ENCODE measurements around the gene MDP1. TPM values are rescaled to one million over a fixed set of nuclear protein-coding genes. Genes with fewer than 3 reads are reported as not detected.
"Not testable (repeated sequence)": the region's sequence is repeated elsewhere in the genome, so short reads cannot be mapped to it uniquely, and the experiment has no call there.

The MDP1 gene
- polyA plus RNA-seq, 12 donors, result 4.6 to 33.0 (median 8.7) TPM; not detected in 1

DNA sequence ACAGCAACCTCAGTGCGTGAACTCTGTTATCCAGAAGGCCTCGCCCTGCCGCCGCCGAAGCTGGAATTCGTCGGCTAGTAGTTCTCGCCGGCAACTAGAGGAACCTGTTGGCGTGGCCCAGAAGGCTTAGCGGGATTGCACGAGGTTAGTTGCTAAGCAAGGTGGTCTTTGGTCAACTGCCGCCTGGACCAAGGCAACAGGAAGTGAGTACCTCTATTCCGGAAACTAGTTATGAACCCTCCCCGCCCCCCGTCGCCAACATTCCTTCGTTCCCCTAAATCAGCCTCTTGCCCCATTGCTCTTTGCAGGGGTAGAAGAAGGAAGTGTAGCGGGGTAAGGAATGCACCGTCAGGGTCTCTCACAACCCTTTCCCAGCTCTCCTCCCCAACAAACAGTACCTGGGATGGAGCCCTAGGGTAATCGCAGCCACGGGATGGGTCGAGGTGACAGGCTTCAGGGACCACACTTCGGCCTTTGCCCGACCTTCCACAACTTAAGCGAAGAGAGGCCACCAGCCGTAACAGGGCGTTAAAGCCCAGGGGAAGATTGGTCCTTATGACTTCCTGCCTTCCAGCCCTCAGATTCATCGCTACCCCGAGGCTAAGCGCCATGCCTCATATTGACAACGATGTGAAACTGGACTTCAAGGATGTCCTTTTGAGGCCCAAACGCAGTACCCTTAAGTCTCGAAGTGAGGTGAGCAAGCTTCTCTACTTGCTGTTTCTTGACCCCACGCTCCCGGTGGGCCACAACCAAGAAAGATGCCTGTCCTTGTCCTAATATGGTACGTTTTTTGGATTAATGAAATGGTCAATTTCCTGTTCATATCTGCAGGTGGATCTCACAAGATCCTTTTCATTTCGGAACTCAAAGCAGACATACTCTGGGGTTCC lies 17.0 kb upstream of the MDP1 start, which contains the start of gene GMPR2:
TSS of gene GMPR2 (plus strand) at position 285 of the 893 bp plus-strand sequence. CDS start at position 610, 325 bp downstream.
- DNase-seq, result no peak

DNA sequence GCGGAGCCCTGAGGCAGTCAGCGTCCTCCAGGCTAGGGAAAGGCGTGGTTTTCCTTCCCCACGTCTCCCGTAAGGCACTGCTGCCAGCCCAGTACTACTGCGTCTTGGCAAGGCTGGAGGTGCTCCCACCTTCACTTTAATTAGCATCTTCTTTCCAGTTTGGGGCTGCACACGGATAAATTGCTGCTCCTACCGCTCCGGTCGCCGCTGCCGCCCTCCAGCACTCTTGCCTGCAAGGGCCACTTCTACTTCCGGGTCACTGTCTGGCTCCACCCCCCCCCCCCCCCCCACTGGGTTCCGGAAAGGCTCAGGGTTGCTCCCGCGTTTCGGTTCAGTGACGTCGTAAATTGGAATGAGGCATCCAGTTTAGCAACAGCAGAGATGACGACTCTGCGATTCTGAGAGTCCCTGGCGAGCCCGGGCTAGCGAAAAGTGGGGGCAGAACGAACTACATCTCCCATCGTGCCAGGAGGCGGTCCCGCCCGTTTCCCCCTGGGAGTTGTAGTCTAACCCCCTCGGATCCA lies 16.3 kb upstream of the MDP1 start, which contains the start of gene NEDD8:
TSS of gene NEDD8 (minus strand) at position 247 of the 524 bp plus-strand sequence. CDS start at position 147, 100 bp downstream.
- DNase-seq, result peak; percentile 92

DNA sequence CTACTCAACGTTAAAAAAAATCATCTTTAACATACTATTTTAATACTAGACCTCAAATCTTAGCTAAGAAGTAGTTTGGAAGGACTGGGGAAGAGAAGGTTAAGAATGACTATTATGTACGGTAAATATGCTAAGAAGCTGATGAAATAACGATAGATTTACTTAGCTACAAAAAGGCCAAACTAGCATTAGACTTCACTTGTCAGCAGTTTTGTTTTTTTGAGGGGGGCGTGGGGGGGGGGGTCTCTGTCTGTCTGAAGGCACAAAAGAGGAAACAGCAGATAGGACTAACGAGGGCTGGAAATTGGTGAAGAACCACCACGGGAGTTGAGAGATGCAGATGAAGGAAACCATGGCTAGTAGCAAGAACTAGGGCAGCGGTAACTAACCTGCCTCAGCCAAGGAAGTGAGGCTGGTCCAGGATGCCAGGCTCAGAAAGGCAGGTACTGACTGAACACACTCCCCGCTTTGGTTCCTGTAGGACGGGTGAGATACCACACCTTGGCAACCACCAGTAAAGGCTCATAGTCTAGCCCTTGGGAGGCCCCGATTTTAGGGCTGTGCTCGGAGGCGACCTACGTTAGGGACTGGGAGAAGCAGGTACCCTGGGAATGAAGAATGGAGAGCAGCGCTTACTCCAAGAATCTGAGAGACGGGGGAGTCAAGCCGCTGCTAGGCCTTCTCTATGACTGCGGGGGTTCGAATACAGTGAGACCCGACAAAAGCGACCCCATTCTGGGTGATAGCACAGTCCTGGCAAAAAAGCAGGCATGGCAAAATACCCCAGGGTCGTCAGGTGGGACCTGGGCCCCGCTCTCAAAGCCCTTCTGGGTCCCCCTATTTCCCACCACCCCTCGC lies 15.6 kb upstream of the MDP1 start:
- no peak for DNase-seq

DNA sequence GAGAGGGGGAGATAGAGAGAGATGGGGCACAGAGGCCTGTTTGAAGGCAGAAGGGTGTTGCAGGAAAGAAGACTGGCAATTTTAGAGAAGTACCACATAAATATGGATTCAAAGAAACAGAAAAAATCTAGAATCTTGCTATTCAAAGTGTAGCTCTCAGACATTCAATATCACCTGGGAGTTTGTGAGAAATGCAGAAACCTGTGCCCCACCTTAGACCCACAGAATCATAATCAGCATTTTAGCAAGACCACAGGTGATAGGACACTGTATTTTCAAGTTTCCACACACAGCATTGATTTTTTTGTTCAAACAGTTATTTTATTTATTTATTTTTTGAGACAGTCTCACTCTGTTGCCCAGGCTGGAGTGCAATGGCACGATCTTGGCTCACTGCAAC lies 13.0 kb upstream of the MDP1 start:
- no peak for DNase-seq

DNA sequence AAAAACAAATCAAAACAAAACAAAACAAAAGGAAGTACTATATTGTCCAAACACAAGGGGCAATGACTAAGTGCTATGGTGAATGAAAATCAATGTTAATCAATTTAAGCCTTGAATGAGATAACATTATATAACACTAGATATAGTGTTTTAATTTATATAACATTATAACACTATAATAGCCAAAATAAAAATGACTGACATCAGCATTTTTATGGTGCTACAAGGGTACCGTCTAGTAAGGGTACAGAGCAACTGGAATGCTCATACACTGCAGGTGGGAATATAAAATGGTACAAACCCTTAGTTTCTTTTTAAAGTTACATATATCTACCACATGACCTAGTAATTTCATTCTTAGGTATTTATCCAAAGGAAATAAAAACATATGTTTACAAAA lies 10.6 kb upstream of the MDP1 start:
- DNase-seq, result no peak

DNA sequence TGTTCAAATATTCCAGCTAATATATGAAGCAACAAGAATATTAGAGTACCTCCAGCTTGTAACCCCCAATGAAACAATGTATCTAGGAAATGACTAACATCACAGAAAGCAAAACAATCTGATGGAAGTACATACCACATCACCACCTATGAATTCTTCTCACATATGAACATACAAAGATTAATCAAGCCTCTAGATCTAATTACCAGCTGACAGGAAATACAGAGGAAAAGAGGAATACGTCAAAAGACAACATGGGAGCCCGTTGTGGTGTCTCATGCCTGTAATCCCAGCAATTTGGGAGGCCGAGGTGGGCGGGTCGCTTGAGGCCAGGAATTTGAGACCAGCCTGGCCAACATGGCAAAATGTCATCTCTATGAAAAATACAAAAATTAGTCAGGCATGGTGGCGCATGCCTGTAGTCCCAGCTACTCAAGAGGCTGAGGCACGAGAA lies 8.8 kb upstream of the MDP1 start:
- no peak for DNase-seq

DNA sequence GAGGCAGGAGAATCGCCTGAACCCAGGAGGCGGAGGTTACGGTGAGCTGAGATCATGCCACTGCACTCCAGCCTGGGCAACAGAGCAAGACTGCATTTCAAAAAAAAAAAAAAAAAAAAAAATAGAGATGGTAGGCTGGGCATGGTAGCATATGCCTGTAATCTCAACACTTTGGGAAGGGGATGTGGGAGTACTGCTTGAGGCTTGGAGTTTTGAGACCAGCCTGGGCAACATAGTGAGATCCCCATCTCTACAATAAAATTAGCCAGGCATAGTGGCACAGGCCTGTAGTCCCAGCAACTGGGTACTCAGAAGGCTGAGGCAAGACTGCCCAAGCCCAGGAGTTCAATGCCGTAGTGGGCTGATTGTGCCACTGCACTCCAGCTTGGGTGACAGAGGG lies 7.1 kb upstream of the MDP1 start:
- DNase-seq, result not testable (repeated sequence)

DNA sequence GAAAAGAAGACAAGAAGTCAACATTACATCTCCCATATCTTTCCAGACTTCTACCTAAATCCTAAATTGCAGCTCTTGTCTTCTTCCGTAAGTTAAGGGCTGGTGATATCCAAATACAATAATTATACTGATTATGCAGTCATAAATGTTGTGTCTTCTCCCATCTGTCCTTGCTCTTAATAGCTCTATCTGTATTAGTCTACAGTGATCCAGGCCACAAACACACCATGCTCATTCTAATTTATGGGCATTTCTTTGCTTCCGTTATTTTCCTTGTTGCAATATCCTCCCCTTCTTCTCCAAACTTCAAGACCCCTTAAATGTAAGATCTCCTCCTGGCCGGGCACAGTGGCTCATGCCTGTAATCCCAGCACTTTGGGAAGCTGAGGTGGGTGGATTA lies 3.7 kb upstream of the MDP1 start:
- DNase-seq, result no peak

DNA sequence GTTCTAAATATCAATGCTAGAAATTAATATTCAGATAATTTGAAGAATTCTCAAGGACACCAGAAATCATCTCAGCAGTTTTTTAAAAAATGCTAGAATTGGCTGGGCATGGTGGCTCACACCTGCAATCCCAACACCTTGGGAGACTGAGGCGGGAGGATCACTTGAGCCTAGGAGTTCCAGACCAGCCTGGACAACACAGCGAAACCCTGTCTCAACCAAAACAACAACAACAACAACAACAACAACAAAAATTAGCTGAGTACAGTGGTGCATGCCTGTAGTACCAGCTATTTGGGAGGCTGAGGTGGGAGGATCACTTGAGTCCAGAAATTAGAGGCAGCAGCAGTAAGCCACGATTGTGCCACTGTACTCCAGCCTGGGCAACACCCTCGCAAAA lies 3.2 kb upstream of the MDP1 start:
- no peak for DNase-seq

DNA sequence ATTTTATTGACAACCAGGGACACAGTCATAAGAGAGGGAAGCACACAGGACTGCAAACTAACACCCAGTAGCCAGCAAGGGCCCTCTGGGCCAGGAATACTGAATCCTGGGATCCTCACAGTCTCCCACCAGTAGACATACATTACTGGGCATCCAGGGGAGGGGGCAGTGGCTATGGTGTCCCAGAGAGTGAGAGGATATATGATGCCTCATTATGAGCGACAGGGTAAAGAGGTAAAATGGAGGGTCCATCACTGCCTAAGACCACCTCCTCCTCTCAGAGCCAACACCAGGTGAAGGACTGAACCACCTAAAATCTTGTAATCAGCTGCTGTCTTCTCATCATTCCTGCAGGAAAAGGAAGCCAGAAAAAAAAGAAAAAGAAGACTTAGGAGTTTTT lies 1.0 kb upstream of the MDP1 start:
- DNase-seq, result not testable (repeated sequence)

DNA sequence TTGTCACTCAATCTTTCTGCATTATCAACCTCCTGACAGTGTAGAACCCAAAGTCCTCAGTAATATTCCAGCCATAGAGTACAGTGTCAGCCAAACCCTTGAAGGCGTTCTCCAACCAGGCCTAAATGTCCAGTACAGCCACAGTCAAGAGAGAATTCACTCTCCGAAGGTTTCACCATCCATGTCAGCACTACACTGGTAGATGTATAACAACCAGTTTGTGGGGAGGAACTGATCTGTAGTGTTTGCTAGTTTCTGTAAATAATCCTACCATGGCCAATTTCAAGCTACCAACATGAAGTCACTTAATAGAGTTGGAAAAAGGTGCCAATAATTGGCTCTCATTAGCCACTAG lies 456 bp upstream of the MDP1 start:
- no peak for DNase-seq

DNA sequence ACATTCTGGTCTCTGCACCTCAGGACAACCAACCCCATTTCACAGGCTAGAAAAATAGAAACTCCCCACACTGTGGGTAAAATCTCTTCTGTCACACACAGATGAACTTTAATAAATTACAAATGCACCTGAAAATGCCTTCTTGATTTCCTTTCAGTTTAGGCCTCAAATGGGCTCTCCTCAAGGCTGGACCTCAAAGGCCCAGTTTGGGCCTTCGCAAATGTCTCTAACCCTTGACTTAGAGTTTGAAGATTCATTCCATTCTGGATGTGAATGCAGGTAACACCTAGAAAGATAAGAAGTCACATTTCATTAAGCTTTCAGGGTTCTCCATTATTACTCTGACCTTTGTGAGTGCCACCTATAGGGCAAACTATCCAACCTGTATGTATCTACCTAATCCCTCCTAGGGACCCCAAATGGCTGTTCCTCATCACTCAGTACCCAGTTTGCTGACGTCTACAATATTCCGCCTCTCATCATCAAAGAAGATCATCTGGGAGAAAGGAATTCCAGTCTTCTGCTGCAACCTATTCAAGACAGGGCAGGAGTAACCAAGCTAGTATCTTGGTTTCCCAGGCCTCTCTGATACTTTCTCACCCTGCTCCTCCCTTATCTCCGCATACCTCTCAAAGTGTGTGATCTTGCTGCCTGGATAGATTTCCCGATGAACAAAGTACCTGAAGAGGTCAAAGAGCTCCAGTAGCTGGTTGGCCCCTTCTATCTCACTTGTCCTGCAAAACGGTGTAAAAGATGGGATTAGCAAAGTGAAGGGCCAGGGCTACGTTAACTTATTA lies 1.8 kb downstream of the MDP1 start:
- no peak for DNase-seq

DNA sequence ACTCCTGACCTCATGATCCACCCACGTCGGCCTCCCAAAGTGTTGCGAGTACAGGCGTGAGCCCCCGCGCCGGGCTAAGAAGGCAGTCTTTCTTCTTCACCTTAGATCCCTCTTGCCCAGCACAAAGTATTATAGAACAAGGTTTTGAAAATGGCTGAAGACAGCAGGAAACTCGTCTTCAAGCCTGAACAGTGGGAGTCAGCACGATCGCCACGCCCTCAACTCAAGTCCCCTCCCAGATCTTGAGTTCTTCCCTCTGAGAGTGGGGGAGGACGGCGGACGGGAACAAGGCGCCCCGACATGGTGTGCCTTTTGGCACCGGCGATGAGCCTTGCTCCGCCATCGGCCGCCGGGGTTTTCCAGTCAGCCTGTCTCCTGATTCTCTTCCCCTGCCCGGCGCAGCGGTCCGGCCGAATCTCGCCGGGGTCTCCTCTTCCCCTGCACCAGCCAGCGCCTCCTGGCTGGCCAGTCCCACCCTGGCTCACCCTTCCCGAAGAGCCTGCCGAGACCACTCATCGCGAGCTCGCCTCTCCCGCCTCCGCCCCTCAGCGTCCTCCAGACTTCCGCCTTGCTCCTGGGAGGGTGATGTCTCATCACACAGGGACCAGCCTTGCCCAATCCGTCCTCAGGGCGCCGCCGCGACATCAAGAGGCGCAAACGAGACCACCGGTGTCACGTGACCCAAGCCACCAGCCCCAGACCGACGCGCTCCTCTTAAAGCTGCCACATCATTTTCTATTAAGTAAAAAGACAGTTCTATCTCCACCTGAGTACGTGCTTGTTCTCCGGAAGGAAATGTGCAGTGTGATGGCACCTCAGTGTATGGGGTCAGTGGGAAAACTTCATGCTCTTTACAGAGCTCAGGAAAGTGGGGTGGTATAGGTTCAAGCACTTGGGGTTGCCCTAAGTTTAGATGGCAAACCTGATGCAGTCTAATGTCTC lies 2.7 kb downstream of the MDP1 start, which contains the start of gene CHMP4A:
TSS of gene CHMP4A (minus strand) at position 565 of the 942 bp plus-strand sequence. CDS start at position 516, 49 bp downstream.
- peak; percentile 96 for DNase-seq

DNA sequence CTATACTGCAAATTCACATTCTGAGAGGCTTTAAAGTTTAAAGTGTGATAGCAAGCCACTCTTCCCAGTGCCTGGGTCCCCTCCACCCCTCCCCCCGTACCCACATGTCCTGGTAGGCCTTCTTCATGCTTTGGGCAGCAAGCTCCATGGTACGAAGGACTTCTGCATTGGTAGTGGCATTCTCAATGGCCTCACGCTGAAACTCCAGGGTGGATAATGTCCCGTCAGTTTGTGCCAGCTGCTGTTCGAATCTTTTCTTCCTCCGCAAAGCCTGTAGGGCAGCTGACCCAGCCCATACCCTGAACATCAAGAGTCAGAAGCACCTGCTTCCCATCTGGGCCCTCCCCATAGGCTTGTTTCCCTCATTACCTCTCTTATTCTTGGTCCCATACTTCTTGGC lies 4.6 kb downstream of the MDP1 start:
- no peak for DNase-seq

DNA sequence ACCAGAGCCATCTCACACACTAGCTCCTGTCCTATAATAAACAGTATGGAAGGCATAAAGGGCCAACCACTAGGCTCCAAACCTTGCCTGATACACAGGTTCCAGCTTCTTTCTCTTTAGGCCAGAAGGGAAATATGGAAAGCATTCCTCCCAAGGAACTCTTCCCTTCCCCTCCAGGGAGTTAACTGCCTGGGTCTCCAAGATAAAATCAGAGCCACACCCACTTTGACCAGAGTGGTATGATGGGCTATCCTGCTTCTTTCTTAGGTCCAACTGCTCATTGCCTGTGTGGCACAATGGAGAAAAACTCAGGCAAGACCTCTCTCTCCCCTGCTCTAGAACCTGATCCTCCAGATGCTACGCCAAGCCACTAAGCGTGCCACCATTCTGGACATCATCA lies 8.2 kb downstream of the MDP1 start:
- DNase-seq, result no peak

DNA sequence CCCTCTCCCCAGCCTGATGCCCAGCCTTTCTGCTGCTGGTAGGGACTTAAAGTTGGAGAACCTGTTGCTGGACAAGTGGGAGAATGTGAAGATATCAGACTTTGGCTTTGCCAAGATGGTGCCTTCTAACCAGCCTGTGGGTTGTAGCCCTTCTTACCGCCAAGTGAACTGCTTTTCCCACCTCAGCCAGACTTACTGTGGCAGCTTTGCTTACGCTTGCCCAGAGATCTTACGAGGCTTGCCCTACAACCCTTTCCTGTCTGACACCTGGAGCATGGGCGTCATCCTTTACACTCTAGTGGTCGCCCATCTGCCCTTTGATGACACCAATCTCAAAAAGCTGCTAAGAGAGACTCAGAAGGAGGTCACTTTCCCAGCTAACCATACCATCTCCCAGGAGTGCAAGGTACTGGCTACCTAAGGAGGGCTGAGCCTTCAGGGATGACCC lies 8.7 kb downstream of the MDP1 start:
- DNase-seq, result no peak

DNA sequence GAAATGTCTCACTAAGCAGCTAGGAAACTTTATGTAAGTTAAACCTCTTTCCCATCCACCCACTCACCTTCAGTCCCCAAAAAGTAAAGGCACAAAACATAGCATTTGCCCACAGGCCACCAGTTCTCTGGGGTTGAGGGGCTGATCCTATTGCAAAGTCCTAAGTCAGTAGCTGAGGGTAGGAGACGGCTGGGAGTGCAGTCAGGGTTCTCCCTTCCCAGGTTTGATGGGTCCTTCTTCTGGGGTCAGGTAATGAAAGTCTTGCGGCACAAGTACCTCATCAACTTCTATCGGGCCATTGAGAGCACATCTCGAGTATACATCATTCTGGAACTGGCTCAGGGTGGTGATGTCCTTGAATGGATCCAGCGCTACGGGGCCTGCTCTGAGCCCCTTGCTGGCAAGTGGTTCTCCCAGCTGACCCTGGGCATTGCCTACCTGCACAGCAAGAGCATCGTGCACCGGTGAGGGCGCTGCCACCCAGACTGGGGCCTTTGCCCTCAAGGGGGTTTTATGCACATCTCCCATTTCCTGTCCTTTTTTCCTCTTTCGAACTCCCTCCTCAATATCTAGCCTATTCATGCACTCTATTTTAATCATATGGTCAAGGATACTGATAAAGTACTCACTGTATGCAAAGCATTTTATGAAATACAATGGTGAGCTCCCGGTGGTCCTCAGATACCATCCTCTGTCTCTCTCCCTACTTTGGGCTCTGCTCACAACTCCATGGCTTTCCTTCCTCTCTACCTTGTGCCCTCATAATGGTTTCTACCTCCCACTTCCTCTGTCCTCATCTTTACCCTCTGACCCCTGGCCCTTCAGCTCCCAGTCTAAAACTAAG lies 9.4 kb downstream of the MDP1 start:
- DNase-seq, result no peak

DNA sequence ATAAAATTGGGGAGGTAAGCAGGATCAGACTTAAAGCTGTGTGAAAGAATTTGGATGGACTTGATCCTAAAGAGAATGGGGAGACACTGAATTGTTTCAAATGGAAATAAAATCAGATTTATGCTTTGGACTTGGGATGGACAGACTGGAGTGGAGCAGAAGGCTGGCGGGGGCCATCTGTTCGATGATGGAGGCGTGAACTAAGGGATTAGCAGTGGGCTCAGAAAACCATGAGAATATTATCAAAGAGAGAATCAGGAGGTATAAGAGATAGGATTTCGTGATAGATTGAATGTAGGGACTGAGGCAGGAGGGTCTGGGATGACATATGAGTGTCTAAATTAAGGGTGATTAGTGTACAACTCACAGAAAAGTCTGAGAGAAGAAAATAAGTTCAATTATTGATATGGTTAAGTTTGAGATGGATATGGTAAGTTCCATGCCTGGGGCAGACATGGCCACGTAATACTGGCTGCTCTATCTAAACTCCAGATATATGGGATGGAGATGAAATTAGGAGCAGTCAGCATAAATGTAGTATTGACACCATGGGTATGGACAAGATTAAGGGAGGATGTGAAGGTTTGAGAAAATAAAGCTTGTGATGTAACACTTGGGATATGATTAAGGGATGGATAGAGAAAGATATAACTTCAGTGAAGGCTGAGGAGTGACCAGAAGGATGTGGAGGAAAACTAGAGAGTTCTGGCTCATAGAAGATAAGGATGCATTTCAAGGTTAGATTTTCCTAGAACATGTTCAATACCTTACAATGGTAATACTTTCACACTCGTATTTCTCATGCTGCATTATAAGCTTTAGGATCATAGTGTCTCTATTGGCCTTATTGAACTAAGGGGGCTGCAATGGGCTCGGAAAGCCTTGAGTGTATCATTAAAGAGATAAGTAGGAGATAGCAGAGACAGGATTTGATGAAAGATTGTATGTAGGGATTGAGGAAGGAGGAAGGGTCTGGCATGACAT lies 11.4 kb downstream of the MDP1 start:
- no peak for DNase-seq
